Measurements from ENCODE around the gene MVB12B. TPM values are rescaled to one million over a fixed set of nuclear protein-coding genes. Genes with fewer than 3 reads are reported as not detected.

MVB12B gene
- total RNA-seq, 1 experiment from 2014 or later = 5.7 TPM

DNA sequence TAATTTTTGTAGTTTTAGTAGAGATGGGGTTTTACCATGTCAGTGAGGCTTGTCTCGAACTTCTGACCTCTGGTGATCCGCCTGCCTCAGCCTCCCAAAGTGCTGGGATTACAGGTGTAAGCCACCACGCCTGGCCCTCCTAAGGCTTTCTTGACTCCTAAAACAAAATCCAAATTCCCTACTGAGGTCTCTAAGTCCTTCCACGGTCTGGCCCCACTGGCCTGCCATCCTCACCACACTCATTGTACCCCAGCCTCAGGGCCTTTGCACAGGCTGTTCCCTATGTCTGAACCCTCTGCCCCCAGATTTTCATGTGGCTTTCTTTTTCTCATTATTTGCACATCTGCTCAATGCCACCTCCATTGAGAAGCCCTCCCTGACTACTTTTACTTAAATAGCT lies 34.7 kb upstream of the MVB12B start:
- Mint-ChIP-seq H3K4me1 (0 out of 2 replicates have a peak, but pooled peaks cover 5% of the 10 kb centered on the region), H3K36me3 (no peaks in the 10 kb centered on the region), H3K27ac (no peak overlapping the region), H3K4me3 (no peak overlapping the region), H3K27me3 (ENCODE audit: low read depth) (no peaks in the 10 kb centered on the region), H3K9me3 (0 out of 2 replicates have a peak, but pooled peaks cover 4% of the 10 kb centered on the region)
- DNase-seq (ENCODE audit: low spot score) (no peak), ATAC-seq (no peak)
- CTCF ChIA-PET = interaction anchor here (1.0 kb wide), 2 partner anchors 10 to 107 kb away, joined by 3 to 4 read pairs; no protein-coding TSS in a partner anchor
- TF ChIP-seq ETV6 (CRISPR knock-in tag; IDR thresholded peaks at IDR 0.05) = no peak
- POLR2A ChIA-PET = no interaction called here

DNA sequence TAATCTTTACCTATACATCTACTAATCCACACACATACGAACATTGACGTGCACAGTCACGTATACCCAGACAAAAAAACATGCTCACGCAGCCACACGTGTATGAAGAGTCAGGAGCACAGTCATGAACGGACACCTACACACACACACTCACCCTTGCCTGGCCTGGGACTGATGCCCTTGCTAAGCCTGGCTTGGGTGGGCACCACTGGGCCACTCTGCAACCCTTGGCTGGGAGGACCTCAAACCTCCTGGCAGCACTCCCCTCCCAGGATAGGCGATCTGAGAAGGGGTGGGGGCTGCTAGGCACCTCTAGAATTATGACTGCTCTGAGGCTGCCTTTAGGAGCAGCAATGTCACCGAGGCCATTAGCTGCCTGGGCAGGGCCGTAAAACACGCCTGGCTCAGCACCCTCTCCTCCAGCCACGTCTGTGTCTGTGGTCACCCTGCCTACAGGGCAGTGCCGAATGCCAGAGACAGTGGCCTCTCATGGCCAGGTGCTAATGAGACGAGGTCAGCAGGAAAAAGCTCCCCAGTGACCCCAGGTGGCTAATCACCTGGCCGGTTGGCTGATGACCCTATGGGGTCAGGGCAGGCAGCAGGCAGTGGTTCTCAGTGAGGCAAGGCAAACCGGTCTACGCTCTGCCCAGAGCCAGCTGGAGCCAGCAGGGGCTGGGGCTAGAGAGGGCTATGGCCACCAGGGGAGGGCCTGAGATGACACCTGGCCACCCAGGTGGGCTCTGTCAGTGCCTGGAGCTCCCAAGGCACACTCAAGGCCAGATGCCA lies 33.7 kb upstream of the MVB12B start:
- ChIA-PET POLR2A (interaction anchor here (0.6 kb wide), 1 partner anchor 184 kb away, joined by 3 read pairs; no protein-coding TSS in a partner anchor), CTCF (interaction anchor here (0.6 to 2.7 kb wide), 13 partner anchors 9 to 1577 kb away, joined by 3 to 13 read pairs (median 3); no protein-coding TSS in a partner anchor)
- no peaks in the 10 kb centered on the region for H3K36me3 Mint-ChIP-seq
- TF ChIP-seq ZNF263 (CRISPR knock-in tag; IDR thresholded peaks at IDR 0.05; ENCODE audit: low read depth) (no peak), TEAD4 (CRISPR knock-in tag; IDR thresholded peaks at IDR 0.05) (no peak), ZBTB21 (CRISPR knock-in tag; IDR thresholded peaks at IDR 0.05; ENCODE audit: borderline replicate concordance) (no peak), NR2C2 (CRISPR knock-in tag; IDR thresholded peaks at IDR 0.05) (no peak), ZNF416 (CRISPR knock-in tag; IDR thresholded peaks at IDR 0.05) (no peak), NFYB (CRISPR knock-in tag; conservative IDR thresholded peaks at IDR 0.05; ENCODE audit: low read depth) (no peak), IRF2 (CRISPR knock-in tag; IDR thresholded peaks at IDR 0.05; ENCODE audit: borderline replicate concordance, low read depth) (no peak), ZNF423 (CRISPR knock-in tag; IDR thresholded peaks at IDR 0.05) (no peak), TP53 (CRISPR knock-in tag; IDR thresholded peaks at IDR 0.05) (no peak), GRHL2 (CRISPR knock-in tag; IDR thresholded peaks at IDR 0.05; ENCODE audit: insufficient replicate concordance, severe bottlenecking) (no peak), SP1 (CRISPR knock-in tag; conservative IDR thresholded peaks at IDR 0.05) (no peak), RORB (CRISPR knock-in tag; IDR thresholded peaks at IDR 0.05) (no peak), OVOL2 (CRISPR knock-in tag; IDR thresholded peaks at IDR 0.05; ENCODE audit: borderline replicate concordance) (no peak)
- TF ChIP-seq, protein P1, sequence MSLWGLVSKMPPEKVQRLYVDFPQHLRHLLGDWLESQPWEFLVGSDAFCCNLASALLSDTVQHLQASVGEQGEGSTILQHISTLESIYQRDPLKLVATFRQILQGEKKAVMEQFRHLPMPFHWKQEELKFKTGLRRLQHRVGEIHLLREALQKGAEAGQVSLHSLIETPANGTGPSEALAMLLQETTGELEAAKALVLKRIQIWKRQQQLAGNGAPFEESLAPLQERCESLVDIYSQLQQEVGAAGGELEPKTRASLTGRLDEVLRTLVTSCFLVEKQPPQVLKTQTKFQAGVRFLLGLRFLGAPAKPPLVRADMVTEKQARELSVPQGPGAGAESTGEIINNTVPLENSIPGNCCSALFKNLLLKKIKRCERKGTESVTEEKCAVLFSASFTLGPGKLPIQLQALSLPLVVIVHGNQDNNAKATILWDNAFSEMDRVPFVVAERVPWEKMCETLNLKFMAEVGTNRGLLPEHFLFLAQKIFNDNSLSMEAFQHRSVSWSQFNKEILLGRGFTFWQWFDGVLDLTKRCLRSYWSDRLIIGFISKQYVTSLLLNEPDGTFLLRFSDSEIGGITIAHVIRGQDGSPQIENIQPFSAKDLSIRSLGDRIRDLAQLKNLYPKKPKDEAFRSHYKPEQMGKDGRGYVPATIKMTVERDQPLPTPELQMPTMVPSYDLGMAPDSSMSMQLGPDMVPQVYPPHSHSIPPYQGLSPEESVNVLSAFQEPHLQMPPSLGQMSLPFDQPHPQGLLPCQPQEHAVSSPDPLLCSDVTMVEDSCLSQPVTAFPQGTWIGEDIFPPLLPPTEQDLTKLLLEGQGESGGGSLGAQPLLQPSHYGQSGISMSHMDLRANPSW (CRISPR knock-in tag; conservative IDR thresholded peaks at IDR 0.05; ENCODE audit: low read depth) = no peak
- TF ChIP-seq, protein P2, sequence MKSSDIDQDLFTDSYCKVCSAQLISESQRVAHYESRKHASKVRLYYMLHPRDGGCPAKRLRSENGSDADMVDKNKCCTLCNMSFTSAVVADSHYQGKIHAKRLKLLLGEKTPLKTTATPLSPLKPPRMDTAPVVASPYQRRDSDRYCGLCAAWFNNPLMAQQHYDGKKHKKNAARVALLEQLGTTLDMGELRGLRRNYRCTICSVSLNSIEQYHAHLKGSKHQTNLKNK (CRISPR knock-in tag; IDR thresholded peaks at IDR 0.05) = no peak
- TF ChIP-seq, protein P3, sequence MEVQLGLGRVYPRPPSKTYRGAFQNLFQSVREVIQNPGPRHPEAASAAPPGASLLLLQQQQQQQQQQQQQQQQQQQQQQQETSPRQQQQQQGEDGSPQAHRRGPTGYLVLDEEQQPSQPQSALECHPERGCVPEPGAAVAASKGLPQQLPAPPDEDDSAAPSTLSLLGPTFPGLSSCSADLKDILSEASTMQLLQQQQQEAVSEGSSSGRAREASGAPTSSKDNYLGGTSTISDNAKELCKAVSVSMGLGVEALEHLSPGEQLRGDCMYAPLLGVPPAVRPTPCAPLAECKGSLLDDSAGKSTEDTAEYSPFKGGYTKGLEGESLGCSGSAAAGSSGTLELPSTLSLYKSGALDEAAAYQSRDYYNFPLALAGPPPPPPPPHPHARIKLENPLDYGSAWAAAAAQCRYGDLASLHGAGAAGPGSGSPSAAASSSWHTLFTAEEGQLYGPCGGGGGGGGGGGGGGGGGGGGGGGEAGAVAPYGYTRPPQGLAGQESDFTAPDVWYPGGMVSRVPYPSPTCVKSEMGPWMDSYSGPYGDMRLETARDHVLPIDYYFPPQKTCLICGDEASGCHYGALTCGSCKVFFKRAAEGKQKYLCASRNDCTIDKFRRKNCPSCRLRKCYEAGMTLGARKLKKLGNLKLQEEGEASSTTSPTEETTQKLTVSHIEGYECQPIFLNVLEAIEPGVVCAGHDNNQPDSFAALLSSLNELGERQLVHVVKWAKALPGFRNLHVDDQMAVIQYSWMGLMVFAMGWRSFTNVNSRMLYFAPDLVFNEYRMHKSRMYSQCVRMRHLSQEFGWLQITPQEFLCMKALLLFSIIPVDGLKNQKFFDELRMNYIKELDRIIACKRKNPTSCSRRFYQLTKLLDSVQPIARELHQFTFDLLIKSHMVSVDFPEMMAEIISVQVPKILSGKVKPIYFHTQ (CRISPR knock-in tag; IDR thresholded peaks at IDR 0.05) = no peak
- TF ChIP-seq, protein P4, sequence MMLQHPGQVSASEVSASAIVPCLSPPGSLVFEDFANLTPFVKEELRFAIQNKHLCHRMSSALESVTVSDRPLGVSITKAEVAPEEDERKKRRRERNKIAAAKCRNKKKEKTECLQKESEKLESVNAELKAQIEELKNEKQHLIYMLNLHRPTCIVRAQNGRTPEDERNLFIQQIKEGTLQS (CRISPR knock-in tag; conservative IDR thresholded peaks at IDR 0.05) = no peak
- TF ChIP-seq, protein P5, sequence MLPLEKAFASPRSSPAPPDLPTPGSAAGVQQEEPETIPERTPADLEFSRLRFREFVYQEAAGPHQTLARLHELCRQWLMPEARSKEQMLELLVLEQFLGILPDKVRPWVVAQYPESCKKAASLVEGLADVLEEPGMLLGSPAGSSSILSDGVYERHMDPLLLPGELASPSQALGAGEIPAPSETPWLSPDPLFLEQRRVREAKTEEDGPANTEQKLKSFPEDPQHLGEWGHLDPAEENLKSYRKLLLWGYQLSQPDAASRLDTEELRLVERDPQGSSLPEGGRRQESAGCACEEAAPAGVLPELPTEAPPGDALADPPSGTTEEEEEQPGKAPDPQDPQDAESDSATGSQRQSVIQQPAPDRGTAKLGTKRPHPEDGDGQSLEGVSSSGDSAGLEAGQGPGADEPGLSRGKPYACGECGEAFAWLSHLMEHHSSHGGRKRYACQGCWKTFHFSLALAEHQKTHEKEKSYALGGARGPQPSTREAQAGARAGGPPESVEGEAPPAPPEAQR (CRISPR knock-in tag; IDR thresholded peaks at IDR 0.05) = no peak
- H3K27ac Mint-ChIP-seq = no peak overlapping the region
- 0 out of 2 replicates have a peak, but pooled peaks cover 5% of the 10 kb centered on the region for H3K4me1 Mint-ChIP-seq
- ATAC-seq = no peak; the same call in 1 of the 2 replicates
- DNase-seq (ENCODE audit: low spot score) = no peak
- H3K4me3 Mint-ChIP-seq = no peak overlapping the region
- 0 out of 2 replicates have a peak, but pooled peaks cover 4% of the 10 kb centered on the region for H3K9me3 Mint-ChIP-seq
- H3K27me3 Mint-ChIP-seq (ENCODE audit: low read depth) = no peaks in the 10 kb centered on the region

All from WTC11 (cell line).